ENCODE data around the gene CHD9.
"Not testable (repeated sequence)": the region's sequence is repeated elsewhere in the genome, so short reads cannot be mapped to it uniquely, and the experiment has no call there.

The CHD9 gene

DNA sequence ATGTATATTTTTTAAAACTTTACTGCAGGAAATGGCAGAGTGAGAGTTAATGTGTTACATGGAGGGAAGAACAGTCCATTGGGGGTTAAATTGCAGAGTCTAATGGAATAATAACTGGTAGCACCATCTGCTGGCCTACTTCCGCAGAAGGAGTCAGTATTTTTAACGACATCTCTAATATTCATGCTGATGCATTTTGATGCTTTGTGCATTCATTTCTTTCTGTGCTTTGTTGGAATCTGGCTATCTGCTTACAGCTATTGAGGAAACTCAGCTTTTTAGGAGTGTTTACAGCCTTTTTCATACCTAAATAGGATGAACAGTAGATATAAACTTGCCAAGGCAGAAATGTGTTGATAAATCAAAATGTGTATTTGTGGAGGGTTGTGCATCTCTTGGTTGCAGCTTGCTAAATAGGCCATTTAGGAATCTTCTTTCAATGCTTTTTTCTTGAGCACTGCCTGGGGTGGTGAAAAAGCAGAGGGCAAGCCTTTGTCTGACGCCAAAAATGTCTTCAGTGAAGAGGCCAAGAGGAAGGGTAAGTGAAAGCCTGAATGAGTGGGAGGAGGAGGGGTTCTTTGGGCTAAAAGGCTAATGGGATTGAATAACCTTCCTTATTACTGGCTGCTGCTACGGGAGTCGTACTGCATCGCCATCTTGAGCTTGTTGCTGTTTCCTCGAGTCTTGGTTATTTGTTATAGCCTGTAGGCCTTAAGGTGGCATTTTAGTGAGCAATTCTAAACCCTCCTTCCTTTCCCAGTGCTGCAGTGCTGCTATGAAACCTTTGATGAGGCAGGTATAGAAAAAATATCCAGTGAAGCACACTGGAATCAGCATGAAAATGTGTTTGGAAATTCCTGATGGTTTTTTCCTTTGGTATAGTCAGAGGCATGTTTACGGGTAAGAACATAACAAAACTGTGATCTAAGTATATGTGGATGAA lies 153.3 kb downstream of the CHD9 start:
- no peak for DNase-seq (ENCODE audit: low read depth in 2 of 2)

DNA sequence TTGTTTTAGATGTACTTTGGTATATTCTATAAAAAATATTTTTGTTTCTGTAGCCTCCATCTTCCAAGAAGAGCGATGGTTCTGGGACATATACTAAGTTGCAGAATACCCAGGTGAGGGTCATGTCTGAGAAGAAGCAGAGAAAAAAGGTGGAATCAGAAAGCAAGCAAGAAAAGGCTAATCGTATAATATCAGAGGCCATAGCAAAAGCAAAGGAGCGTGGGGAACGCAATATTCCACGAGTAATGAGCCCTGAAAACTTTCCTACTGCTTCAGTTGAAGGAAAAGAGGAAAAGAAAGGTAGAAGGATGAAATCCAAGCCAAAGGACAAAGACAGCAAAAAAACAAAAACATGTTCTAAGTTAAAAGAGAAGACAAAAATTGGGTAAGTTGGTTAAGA lies 154.6 kb downstream of the CHD9 start:
- DNase-seq (ENCODE audit: low read depth in 2 of 2) = no peak

DNA sequence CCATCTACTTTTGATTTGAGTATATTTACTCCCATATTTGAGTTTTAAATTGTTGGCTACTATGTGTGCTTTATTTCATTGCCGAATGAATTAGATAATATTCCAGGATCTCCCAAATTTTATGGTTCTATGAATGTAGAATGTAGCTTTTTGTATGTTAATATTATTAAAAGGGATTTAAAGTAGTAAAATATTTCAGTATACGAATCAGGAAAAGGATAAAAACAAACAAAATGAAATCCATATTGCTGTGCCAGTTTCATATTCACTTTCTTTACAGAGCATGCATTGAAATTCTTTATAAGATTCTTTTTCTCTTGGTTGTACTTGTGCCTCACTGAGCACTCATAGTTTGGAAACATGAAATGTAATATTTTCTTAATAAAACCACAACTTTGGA lies 155.1 kb downstream of the CHD9 start:
- no peak for DNase-seq (ENCODE audit: low read depth in 2 of 2)

DNA sequence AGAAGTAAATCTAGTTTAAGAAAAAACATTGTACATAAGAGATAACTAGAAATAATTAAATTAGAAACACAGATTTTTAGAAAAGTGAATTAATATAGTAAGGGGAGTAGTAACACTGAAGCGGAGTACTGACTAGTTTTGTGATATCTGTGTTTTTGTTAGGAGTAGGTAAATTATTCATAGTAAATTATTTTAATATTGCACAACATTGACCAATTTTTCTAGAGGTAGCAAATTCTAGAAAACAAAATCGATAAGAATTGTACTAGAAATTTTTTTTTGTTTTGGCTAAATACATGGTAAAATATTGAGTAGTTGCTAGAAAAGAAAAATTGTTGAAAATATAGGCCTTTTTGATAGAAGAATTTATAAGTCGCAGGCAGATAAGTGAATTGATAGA lies 156.5 kb downstream of the CHD9 start:
- DNase-seq (ENCODE audit: low read depth in 2 of 2) = no peak

DNA sequence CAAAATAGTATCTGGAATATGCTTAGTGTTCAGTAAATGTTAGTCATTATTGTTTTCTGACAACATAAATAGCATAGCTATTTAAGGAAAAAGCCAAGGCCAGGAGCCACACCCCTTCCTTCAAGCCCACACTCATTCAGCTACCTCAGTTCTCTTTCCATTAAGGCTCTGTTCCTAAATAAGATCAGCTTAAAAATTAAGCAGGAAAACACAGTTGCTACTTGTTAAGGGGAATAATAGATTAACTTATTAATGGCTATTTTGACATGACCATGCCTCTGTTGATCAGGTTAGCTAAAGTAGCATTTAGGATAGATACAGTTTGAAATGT lies 158.1 kb downstream of the CHD9 start:
- no peak for DNase-seq (ENCODE audit: low read depth in 2 of 2)

DNA sequence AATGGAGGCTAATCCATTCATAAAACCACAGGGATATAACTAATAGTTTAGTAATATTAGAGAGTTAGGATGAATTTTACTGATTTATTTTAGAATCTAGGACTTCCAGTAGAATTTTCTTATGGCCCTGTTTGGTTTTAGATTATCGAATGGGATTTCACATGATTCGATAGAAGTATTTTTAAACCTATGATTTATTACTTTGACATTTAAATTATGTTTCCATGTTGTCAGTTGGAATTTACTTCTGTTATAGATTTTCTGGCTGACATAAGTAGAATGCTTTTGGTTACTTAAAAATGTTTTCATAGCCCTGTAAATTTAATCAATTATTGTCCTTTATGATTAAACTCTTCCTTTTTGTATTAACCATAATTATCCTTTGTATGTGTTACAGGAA lies 158.8 kb downstream of the CHD9 start:
- no peak for DNase-seq (ENCODE audit: low read depth in 2 of 2)

DNA sequence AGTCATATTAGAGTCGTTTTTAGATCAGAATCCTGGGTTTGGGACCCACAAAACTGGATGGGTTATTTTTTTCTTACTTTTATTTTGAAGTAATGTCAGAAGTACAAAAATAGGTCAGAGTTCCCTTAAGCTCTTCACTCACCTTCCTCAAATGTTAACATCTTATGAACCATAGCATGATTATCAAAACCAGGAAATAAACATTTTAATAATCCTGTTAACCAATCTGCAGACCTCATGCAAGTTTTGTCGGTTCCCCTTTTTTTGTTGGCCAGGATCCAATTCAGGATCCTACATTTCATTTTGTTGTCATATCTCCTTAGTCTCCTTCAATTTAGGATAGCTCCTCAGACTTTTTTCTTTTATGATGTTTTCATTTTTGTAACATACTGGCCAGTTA lies 162.0 kb downstream of the CHD9 start:
- DNase-seq (ENCODE audit: low read depth in 2 of 2) = no peak

- no peak for DNase-seq (ENCODE audit: low read depth in 2 of 2)
Observed at GRCh38 chr16:53219371-53219770, 164.6 kb downstream of the CHD9 start.

GRCh38 chr16:53219795-53220454 lies 165.1 kb downstream of the CHD9 start:
- no peak for DNase-seq (ENCODE audit: low read depth in 2 of 2)

DNA sequence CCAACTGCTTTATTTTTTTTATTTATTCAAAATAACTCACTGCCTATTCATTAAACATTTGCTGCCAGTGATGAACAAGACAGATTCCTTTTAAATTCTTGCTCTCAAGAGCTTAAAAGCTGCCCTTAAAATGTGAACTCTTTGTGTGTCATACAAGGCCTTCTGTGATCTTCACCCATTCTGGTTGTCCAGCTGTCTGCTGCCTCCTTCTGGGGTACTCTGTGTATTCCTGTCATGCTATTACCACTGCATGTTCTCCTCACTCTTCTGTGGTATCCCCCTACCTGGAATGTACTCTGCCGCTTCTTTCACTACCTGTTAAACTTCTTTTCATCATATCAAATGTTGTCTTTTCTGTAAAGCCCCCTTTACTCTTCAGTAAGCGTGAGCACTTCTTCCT lies 165.8 kb downstream of the CHD9 start:
- DNase-seq (ENCODE audit: low read depth in 2 of 2) = no peak

- no peak for DNase-seq (ENCODE audit: low read depth in 2 of 2)
Observed at GRCh38 chr16:53224951-53225533, 170.3 kb downstream of the CHD9 start.

- DNase-seq (ENCODE audit: low read depth in 2 of 2) = no peak
Observed at GRCh38 chr16:53232826-53233529, 178.2 kb downstream of the CHD9 start.

GRCh38 chr16:53234836-53235235 lies 180.0 kb downstream of the CHD9 start:
- no peak for DNase-seq (ENCODE audit: low read depth in 2 of 2)

- DNase-seq (ENCODE audit: low read depth in 2 of 2) = no peak
Observed at GRCh38 chr16:53235851-53236250, 181.1 kb downstream of the CHD9 start.

- no peak for DNase-seq (ENCODE audit: low read depth in 2 of 2)
Observed at GRCh38 chr16:53249331-53249730, 194.5 kb downstream of the CHD9 start.

DNA sequence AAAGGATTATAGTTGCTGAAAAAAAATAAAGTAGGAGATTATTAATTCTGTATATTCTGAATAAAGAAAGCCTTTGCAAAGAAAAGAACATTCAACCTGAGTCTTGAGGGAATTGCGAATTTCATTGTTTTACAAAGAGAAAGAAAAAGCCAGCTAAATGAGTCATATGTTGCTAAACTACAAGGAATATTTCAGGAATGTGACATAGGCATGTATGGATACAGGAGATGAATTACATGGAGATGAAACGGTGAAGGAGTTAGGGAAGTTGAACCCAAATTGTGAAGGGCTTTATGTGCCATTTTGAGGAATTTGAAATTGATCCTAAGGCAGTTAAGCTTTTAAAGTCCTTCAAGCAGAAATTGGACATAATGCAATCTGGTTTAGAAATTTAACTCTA lies 202.2 kb downstream of the CHD9 start:
- DNase-seq (ENCODE audit: low read depth in 2 of 2) = no peak

DNA sequence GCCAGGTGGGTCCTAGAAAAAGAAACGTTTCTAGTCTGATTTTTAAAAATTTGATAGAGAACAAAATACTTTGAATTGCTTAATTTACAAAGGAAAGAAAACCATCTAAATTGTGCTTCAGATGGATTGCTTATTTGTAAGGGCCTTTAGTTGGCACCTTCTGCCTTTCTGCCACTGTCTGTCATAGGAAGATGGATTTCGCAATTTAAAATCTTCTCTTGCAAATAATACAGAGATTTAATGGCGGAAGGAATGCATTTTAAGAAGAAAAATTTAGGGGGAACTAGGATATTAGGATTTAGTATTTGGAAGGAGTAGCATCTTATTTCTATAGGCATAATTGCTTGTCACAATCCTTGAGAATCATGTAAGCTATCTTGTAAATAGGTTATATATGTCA lies 204.0 kb downstream of the CHD9 start:
- no peak for DNase-seq (ENCODE audit: low read depth in 2 of 2)

DNA sequence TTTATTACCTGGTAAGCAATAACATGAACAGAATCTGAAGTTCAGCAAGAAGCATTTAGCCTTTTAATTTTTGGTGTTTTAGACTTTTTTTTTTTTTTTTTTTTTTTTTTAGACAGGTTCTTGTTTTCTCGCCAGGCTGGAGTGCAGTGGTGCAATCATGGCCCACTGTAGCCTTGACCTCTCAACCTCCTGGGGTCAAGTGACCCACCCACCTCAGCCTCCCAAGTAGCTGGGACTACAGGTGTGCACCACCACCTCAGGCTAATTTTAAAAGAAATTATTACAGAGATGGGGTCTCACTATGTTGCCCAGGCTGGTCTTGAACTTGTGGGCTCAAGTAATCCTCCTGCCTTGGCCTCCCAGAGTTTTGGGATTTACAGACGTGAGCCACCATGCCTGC lies 206.5 kb downstream of the CHD9 start:
- no peak for DNase-seq (ENCODE audit: low read depth in 2 of 2)

DNA sequence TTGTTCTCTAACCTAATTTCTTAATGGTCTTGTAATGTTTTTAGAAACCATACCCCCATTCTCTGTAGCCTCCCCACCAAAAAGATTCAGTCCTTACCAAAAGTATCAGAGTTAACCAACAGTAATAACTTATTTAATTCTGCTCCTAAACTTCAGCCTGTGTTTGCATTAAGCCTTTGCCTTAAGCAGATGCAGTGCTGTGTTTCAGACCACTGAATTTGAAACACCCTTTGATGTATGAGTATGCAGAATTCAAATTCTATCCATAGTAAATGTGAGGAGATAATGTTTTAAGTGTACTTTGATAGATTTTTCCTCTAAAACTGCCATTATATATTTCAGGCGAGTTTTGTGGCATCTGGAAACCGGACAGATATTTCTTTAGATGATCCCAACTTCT lies 207.9 kb downstream of the CHD9 start:
- DNase-seq (ENCODE audit: low read depth in 2 of 2) = no peak

DNA sequence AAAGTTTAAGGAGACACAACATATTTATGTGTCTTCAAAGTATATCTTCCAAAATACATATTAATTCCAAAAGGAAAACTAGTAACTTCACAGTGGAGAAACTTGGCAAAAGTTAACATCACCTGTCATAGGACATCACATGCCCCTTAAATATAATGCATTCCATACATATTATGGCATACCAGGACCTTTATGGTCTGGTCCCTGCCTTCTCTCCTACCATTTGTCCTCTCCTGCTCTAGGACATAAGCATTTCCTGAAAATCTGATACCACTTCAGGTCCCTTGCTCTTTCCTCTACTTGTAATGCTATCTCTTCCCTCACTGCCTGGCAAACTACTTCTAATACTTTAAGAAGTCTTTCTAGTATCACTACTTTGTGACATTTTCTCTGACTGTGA lies 211.4 kb downstream of the CHD9 start:
- no peak for DNase-seq (ENCODE audit: low read depth in 2 of 2)

DNA sequence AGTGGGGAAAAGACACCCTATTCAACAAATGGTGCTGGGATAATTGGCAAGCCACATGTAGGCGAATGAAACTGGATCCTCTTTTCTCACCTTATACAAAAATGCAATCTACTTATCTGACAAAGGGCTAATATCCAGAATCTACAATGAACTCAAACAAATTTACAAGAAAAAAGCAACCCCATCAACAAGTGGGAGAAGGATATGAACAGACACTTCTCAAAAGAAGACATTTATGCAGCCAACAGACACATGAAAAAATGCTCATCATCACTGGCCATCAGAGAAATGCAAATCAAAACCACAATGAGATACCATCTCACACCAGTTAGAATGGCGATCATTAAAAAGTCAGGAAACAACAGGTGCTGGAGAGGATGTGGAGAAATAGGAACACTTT lies 223.7 kb downstream of the CHD9 start:
- DNase-seq (ENCODE audit: low read depth in 2 of 2) = not testable (repeated sequence)

- DNase-seq (ENCODE audit: low read depth in 2 of 2) = no peak
Observed at GRCh38 chr16:53281280-53281679, 226.5 kb downstream of the CHD9 start.
